AG04449 (cell line): Measurements from ENCODE around the gene NUTM1.
A peak's percentile ranks its signal among the peaks of the same experiment; 100 is the strongest.

Experiments used
- CTCF ChIA-PET: fragments of 350-600 bp; formaldehyde crosslinking; extraction: SDS; loops from one replicate; lab custom pipeline; 2021; ENCODE audit warnings: antibody characterized with exemption; lab: Yijun Ruan, JAX
- POLR2A ChIA-PET: fragments of 400-600, 350-600 bp; formaldehyde crosslinking; extraction: SDS; loops from one replicate; lab custom pipeline; 2020; ENCODE audit warnings: antibody characterized with exemption, inconsistent platforms; lab: Yijun Ruan, JAX
- DNase-seq: peaks from one replicate; pipeline ENCODE4 v3.0.0-alpha.2; 2010; ENCODE audit warnings: low read depth, low spot score
- H3K4me3 ChIP-seq: 2 replicates; pipeline ENCODE4 v1.5.1; 2011; ENCODE audit warnings: low read depth, mild to moderate bottlenecking, control low read depth, low read length
- TF ChIP-seq, protein P1 (sequence below): IDR thresholded peaks from one replicate; pipeline ENCODE4 v1.5.1; 2011; ENCODE audit warnings: mild to moderate bottlenecking, moderate library complexity, low read length, control low read depth, inconsistent platforms; ENCODE audit not compliant: insufficient read depth; ENCODE audit errors: missing control alignments

The NUTM1 gene

DNA sequence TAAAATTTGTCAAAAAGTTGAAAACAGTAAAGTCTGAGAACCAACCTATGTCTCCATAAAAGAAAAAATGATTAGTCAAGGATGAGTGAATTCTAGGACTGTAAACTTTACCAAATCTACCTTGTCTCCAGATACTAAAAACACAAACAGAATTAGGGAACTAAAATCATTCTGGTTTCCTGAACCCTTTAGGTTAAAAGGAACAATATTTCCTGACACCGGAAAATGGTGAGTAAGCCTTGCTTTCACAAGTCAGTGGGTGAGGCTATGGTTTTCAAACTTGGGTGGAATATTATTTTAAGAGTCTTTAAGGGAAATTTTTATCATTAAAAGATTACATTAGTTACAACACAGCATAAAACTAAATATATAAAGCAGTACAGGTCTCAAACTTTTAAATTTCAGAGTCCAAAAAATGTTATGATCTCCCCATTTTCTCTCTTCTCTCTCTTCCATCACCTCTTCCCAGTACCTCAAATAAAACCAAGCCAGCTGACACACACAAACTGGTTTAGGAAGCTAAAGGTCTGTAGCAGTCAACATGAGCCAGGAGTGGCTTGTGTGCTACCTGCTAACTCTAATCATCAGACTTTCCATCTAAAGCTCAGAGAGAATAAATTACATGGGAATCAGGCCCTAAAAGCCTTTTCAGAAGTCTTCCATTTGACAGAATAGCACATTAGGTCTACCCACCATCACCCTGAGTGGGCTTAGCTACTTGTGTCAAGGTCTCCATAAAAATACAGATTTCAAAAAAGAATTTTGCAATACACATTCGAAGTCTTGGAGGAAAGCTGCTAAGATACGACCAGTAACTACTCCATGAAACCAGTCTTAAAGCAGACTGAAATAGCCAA, 7.7 kb upstream of the NUTM1 start:
- TF ChIP-seq, protein P1, sequence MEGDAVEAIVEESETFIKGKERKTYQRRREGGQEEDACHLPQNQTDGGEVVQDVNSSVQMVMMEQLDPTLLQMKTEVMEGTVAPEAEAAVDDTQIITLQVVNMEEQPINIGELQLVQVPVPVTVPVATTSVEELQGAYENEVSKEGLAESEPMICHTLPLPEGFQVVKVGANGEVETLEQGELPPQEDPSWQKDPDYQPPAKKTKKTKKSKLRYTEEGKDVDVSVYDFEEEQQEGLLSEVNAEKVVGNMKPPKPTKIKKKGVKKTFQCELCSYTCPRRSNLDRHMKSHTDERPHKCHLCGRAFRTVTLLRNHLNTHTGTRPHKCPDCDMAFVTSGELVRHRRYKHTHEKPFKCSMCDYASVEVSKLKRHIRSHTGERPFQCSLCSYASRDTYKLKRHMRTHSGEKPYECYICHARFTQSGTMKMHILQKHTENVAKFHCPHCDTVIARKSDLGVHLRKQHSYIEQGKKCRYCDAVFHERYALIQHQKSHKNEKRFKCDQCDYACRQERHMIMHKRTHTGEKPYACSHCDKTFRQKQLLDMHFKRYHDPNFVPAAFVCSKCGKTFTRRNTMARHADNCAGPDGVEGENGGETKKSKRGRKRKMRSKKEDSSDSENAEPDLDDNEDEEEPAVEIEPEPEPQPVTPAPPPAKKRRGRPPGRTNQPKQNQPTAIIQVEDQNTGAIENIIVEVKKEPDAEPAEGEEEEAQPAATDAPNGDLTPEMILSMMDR = no peak
- no peak overlapping the region for H3K4me3 ChIP-seq
- DNase-seq = no peak
- POLR2A ChIA-PET = interaction anchor here (0.7 kb wide), 1 partner anchor 62 kb away, joined by 3 read pairs; no protein-coding TSS in a partner anchor
- CTCF ChIA-PET = interaction anchor here (1.4 to 1.6 kb wide), 2 partner anchors 32 to 94 kb away, joined by 4 to 6 read pairs; partner anchors contain the start of gene LPCAT4

DNA sequence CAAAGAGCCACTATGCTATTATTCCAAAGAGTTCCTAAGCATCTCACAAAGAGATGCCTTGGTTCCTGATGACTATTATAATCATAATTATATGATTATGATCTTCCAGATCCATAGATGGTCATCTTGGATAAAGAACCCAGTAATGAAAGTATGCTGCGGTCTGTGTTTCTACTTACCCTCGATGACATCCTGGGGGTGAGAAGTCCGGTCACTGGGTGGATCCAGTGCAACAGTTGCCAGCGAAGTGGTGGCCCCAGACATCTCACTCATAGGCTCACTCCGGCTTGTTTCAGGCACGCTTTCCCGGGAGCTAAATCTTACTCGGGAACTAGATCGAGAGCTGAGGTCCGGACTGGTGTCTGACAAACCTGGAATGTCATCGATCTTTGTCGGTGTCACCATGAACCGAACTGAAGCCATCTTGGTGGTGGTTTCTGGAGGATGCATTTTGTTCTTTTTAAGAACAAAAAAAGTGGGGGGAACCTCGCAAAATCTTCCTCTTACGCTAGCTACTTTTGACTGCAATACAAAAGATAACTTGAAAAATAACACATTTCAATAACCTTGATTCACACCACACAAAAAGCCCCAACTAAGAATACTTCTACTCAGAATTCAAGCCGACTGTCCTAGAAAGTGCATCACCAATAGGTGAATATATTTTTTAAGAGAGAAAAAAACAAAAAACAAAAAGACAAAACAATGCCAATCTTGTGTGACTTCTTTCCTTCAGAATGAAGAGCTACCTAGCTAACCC, 6.7 kb upstream of the NUTM1 start:
- TF ChIP-seq, protein P1 = no peak
- H3K4me3 ChIP-seq = peak overlapping the region; percentile 95
- POLR2A ChIA-PET = no interaction called here
- DNase-seq = no peak
- CTCF ChIA-PET = interaction anchor here (1.3 to 1.6 kb wide), 3 partner anchors 9 to 95 kb away, joined by 3 to 6 read pairs (median 4); partner anchors contain the start of gene LPCAT4

DNA sequence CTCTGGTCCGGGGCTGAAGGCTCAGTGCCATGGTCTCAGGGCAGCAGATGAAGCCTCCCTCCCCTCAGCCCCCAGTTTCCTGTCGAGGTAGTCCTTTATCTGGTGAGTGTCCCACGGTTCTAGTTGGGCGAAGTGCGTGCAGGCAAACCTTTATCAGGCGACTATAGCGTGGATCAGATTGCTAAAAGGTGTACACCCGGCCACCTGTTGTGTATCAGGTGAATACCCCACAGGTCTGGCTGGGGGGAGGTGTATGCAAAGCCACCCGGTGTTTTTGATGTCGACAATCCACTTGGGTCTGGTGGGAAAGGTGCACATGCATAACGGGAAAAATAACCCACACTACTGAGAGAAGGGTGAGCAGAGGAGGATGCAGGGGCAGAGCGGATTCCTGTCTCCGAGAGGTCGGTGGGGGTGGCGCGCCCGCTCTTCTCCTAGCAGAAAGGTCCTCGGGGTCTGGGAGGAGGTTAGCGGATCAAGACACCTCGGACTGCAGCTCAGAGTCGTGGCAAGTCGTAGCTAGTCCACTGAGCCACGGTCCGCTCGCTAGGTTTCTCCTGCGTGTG, 6.0 kb upstream of the NUTM1 start:
- DNase-seq = no peak
- ChIA-PET CTCF (interaction anchor here (0.9 to 2.1 kb wide), 4 partner anchors 9 to 127 kb away, joined by 3 to 5 read pairs (median 3); partner anchors contain the start of gene KATNBL1), POLR2A (interaction anchor here (0.7 to 1.4 kb wide), 4 partner anchors 12 to 200 kb away, joined by 3 to 7 read pairs (median 4); partner anchors contain the start of gene LPCAT4)
- H3K4me3 ChIP-seq = peak overlapping the region; percentile 95
- TF ChIP-seq, protein P1 = no peak

DNA sequence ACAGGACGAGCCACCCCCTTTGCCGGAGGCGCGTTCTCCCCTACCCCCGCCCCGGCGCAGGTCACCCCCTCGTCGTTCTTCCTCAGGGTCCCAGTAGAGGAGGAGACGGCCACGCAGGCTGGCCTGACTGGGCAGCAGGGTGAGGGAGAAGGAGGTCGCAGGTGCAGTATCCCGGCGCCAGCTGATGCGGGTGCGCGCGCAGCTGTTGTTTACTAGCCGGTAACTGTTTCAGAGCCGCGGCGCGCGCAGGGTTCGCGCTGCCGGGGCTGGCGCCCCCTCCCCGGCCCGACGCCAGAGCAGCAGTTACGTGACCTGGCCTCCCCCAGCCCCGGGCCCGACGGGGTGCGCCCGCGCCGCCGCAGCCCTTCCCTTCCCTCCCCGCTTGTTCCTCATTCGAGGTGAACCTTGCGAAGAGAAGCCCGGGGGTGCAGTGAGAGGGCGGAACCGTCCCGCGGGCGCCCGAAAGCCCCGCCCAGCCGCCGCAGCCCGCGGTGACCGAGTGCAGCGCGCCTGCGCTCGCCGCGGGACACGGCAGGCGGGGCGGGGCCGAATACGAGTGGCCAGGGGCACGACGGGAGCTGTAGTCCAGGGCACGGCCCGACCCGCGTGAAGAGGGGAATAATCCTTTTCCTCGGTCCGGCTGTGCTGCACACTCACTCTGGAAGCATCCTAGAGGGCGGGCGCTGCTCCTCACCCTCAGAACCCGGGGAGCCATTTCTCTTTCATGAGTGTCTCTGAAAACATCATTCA, 5.4 kb upstream of the NUTM1 start, which contains the start of gene SLC12A6:
SLC12A6 (minus strand) TSS at position 225 of the 750 bp plus-strand sequence. CDS start 1,101 bp downstream, outside the sequence.
- ChIA-PET CTCF (interaction anchor here (0.7 to 2.4 kb wide), 6 partner anchors 8 to 128 kb away, joined by 3 to 9 read pairs (median 3); partner anchors contain the start of gene KATNBL1), POLR2A (interaction anchor here (0.7 to 1.4 kb wide), 7 partner anchors 9 to 295 kb away, joined by 3 to 7 read pairs (median 4); partner anchors contain the start of gene LPCAT4)
- peak; percentile 44 for DNase-seq
- H3K4me3 ChIP-seq = peak within 1 kb of the TSS; percentile 95
- TF ChIP-seq, protein P1 = no peak

DNA sequence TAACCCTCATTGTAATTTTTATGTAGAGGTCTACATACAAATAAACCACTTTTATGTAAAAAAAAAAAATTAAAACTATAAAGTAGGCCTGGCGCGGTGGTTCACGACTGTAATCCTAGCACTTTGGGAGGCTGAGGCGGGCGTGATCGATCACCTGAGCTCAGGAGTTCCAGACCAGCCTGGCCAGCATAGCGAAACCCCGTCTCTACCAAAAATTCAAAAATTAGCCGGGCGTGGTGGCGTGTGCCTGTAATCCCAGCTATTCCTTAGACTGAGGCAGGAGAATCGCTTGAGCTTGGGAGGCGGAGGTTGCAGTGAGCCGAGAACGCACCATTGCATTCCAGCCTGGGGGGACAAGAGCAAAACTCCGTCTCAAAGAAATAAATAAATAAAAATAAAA, 4.8 kb upstream of the NUTM1 start:
- POLR2A ChIA-PET = interaction anchor here (0.7 to 1.4 kb wide), 6 partner anchors 10 to 295 kb away, joined by 3 to 7 read pairs (median 4); partner anchors contain the start of gene LPCAT4

More for the DNA sequence above, 4.8 kb upstream of the NUTM1 start:
- H3K4me3 ChIP-seq = peak overlapping the region; percentile 95
- TF ChIP-seq, protein P1 = no peak
- DNase-seq = no peak
- CTCF ChIA-PET = interaction anchor here (0.7 to 2.8 kb wide), 5 partner anchors 10 to 129 kb away, joined by 3 to 17 read pairs (median 5); partner anchors contain the start of genes KATNBL1 and LPCAT4
